Mammary epithelial cell (primary cell): ENCODE data around the gene CDKN1C.

Experiments used
- EZH2 ChIP-seq: IDR thresholded peaks from 2 replicates; pipeline ENCODE4 v1.6.1; 2012; ENCODE audit warnings: low read length, inconsistent platforms, borderline replicate concordance
- TF ChIP-seq, protein P1 (sequence below), 2 donors: IDR thresholded peaks in 1 of 2; conservative IDR thresholded peaks in 1 of 2; 2 replicates each; pipeline ENCODE4 v1.5.1; 2011 to 2012; ENCODE audit warnings: inconsistent platforms in 2 of 2, low read length in 2 of 2, mild to moderate bottlenecking in 2 of 2, control low read depth in 1 of 2, low read depth in 1 of 2; ENCODE audit not compliant: insufficient read depth in 1 of 2; ENCODE audit errors: extremely low read depth in 1 of 2

DNA sequence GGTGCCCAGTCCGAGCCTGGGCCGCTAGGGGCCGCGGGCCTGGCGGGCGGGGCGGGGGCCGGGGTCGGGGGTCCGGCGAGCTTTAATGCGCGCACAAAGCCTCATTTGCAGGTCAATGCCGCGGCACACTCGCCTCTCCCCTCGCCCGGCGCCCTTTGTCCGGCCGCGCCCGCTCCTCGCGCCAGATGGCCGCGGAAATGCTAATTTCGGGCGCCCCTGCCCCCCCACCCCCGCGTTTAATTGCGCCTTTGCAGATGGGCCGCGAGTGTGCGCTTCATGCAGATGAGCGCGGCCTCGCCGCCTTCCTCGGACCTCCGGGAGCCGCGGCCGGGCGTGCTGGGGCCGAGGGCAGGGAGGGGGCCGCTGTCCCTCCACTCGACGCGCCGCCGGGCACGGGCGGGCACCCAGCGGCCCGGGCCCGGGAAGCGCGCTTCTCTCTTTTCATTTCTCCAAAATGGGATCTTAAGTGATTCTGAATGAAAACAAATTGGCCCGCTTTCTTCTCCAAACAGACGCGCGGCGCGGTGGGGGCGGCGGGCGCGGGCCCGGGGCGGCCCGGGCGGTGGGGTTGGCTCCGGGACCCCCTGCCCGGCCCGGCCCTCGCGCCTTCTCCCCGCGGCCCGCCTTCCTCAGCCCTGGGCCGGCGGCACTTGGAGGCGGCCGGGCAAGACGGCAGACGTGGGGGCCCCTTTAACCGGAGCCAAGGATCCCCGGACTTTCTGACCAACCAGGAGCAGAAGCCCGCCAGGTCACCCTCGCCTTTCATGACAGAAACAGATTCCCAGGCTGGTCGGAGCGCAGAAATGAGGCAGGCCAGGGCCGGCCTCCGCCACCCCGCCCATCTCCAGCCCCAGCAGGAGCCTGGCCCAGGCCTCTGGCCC lies 22.9 kb downstream of the CDKN1C start:
- TF ChIP-seq, protein P1, sequence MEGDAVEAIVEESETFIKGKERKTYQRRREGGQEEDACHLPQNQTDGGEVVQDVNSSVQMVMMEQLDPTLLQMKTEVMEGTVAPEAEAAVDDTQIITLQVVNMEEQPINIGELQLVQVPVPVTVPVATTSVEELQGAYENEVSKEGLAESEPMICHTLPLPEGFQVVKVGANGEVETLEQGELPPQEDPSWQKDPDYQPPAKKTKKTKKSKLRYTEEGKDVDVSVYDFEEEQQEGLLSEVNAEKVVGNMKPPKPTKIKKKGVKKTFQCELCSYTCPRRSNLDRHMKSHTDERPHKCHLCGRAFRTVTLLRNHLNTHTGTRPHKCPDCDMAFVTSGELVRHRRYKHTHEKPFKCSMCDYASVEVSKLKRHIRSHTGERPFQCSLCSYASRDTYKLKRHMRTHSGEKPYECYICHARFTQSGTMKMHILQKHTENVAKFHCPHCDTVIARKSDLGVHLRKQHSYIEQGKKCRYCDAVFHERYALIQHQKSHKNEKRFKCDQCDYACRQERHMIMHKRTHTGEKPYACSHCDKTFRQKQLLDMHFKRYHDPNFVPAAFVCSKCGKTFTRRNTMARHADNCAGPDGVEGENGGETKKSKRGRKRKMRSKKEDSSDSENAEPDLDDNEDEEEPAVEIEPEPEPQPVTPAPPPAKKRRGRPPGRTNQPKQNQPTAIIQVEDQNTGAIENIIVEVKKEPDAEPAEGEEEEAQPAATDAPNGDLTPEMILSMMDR (conservative IDR thresholded peaks at IDR 0.05 in 1 of 2, IDR thresholded peaks at IDR 0.05 in 1 of 2; ENCODE audit: extremely low read depth in 1 of 2, insufficient read depth in 1 of 2, low read depth in 1 of 2, low read length in 2 of 2) = no peak
- no peak for TF ChIP-seq EZH2
